ENCODE data around the gene PHF2.

GRCh38 chr9:93659837-93660177 is 83.4 kb downstream of the PHF2 start:
- no peak for TF ChIP-seq GATA2 (IDR thresholded peaks at IDR 0.05; ENCODE audit: low read depth, low read length)
- TF ChIP-seq GATA3 (IDR thresholded peaks at IDR 0.05; ENCODE audit: low read depth, low read length) = no peak
